GM13976 (cell line): ENCODE results near the gene MAN1B1.

Experiments used
- DNase-seq: peaks from one replicate; pipeline ENCODE4 v3.0.0; 2012; ENCODE audit warnings: low spot score
- in situ Hi-C: fragments of 300-500 bp; cut with MboI; formaldehyde crosslinking; loops from one replicate; pipeline ENCODE4 v1.12.0; 2022; ENCODE audit warnings: low sequenced_read_pairs, mixed read lengths, inconsistent platforms; ENCODE audit not compliant: unreplicated experiment
- TF ChIP-seq, protein P1 (sequence below): IDR thresholded peaks from 2 replicates; pipeline ENCODE4 v1.5.1; 2012; ENCODE audit warnings: borderline replicate concordance, mild to moderate bottlenecking; ENCODE audit not compliant: insufficient read depth; ENCODE audit errors: extremely low read depth, missing control alignments, control extremely low read depth

Gene MAN1B1

DNA sequence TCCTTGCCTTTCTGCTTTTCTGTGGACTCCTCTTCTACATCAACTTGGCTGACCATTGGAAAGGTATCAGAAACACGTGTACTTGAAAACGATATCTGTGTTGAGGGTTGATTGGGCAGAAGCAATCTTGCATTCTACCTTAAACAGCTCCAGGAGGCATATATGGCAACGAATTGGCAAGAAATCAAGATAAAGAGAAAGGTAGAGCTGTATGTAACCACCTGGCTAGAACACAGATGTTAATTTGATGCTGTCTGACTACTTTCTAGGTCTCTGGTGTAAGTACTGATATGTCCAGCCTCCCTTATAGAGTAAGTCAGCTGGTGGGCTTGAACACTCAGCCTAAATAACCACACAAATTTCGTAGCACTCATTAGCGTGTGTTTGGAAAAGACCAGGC, 1.3 kb downstream of the MAN1B1 start:
- TF ChIP-seq, protein P1, sequence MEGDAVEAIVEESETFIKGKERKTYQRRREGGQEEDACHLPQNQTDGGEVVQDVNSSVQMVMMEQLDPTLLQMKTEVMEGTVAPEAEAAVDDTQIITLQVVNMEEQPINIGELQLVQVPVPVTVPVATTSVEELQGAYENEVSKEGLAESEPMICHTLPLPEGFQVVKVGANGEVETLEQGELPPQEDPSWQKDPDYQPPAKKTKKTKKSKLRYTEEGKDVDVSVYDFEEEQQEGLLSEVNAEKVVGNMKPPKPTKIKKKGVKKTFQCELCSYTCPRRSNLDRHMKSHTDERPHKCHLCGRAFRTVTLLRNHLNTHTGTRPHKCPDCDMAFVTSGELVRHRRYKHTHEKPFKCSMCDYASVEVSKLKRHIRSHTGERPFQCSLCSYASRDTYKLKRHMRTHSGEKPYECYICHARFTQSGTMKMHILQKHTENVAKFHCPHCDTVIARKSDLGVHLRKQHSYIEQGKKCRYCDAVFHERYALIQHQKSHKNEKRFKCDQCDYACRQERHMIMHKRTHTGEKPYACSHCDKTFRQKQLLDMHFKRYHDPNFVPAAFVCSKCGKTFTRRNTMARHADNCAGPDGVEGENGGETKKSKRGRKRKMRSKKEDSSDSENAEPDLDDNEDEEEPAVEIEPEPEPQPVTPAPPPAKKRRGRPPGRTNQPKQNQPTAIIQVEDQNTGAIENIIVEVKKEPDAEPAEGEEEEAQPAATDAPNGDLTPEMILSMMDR = no peak

DNA sequence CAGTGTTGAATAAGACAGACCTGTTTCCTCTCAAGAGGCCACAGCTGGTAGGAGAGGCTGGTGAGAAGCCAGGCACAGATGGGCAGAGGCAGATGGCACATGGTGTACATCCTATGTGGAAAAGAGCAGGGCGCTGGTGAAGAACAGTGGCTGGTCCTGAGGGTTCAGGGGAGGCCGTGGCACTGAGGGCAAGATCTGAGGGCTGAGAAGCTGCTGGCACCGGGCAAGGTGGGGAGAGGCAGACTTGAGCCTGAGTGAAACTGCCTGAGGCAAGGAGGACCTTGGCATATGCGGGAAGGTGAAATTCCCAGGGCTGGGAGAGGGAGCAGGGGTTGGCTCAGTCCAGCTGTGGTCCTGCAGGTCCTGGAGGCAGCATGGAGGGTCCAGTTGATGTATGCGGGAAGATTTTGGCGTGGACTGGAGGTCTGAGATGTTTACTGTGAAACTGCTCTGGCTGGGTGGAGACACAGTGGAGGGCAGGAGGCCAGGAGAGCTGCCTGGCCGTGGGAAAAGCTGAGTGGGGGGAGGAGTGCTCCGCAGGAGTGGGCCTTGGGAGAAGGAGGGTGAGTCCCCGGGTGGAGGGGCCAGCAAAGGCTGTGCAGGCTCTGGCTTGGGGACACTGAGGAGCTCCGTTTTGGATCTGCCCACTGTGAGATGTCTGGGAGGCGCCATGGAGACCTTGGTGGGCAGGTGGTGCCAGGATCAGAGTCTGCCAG, 2.6 kb downstream of the MAN1B1 start:
- TF ChIP-seq, protein P1 = no peak
- in situ Hi-C loops = no loop called here
- DNase-seq = no peak

More for the DNA sequence above, 1.3 kb downstream of the MAN1B1 start:
- in situ Hi-C loops = no loop called here
- DNase-seq = no peak

DNA sequence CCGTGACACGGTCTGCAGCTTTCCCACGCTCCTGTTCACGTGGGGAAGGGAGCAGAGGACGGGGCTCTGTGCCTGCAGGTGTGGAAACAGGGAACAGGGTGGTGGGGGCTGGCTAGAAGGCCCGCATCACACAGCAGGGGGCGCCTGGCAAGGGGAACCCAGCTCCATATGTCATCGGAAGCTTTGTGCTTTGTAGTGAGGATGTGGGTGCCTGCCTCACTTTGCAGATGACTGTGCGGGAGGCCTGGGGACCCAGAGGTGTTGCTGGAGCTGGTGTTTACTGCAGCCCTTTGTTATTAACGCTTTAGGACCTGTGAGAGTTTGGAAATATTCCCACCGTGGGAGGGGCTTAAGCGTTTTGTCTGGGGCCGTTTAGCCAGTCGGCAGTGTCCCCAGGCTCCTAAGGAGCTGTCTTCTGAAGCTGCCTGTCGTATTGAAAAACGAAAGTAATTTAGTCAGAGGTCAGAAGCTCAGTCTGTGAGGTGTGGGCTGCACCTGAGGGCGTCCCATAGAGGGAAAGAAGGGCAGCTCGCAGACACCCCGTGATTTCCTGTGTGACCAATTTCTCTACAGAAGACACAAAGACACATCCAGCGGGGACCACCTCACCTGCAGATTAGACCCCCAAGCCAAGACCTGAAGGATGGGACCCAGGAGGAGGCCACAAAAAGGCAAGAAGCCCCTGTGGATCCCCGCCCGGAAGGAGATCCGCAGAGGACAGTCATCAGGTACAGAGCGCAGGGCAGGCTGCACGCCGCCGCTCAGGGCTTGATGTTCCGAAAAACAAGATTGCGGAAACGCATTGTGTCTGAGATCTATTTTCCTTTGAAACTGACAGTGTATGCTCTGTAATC, 9.1 kb downstream of the MAN1B1 start:
- DNase-seq = peak; percentile 88
- TF ChIP-seq, protein P1 = peak; percentile 60
- in situ Hi-C loops = no loop called here

DNA sequence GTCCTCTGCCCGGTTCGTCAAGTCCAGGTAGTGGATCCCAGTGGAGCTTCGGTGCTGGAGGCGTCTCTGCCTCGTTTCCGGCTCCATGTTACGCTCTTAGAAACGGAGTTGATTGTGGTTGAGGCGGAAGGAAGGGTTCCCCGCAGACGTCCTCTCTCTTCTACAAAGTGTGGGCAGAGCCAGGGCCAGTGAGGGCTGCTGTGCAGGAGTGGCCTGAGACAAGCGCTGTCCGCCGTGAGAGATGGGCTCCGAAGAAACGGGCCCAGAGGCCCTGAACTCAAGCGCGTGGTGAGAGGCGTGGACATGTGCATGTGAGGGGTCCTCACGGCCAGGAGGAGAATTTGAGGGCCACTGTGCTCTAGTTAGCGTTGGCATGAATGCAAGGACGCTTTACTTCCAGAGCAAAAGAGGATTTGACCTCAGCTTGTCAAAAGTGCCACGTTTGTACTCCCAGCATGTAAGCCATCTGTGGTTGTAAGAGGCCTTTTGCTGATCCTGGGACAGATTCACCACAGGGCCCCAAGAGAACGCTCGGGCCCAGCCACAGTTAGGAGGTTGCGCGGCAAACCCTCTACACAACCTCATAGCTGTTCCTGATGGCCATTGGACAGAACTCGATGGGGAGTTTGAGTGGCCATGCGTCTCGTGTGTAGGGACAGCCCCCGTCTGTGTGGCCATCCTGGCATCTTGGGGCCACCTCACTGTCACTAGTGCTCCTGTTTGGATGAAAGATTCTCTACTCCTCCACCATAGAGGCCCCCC, 10.2 kb downstream of the MAN1B1 start:
- in situ Hi-C loops = no loop called here
- TF ChIP-seq, protein P1 = no peak

DNA sequence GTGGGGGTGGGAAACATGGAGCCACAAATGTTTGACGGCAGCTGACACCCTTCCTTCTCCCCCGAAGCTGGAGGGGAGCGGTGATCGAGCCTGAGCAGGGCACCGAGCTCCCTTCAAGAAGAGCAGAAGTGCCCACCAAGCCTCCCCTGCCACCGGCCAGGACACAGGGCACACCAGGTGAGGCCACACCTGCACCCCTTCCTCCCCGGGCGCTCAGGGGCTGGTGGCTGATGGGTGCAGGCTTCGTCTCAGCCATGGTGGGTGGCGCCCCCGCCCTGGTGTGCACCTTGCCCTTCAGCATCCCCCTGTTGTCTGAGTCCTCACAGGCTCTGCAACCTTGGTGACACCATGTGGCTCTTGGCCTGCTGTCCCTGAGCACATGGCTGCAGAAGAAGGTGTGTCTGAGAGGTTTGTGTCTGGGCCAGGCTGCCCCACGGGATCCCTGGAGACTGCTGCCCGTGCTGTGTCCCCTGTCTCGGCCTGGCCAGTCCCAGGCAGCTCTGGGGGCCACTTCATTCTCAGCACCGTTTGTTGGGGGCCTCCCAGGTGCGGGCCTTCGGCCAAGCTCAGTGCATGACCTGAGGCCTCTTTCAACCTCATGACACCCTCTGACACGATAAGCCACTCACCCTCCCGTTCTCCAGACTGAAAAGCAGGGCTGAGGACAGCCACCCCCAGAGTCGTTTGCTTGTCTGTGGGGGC, 11.1 kb downstream of the MAN1B1 start:
- DNase-seq = no peak
- TF ChIP-seq, protein P1 = no peak
- in situ Hi-C loops = no loop called here

More for the DNA sequence above, 10.2 kb downstream of the MAN1B1 start:
- no peak for DNase-seq

DNA sequence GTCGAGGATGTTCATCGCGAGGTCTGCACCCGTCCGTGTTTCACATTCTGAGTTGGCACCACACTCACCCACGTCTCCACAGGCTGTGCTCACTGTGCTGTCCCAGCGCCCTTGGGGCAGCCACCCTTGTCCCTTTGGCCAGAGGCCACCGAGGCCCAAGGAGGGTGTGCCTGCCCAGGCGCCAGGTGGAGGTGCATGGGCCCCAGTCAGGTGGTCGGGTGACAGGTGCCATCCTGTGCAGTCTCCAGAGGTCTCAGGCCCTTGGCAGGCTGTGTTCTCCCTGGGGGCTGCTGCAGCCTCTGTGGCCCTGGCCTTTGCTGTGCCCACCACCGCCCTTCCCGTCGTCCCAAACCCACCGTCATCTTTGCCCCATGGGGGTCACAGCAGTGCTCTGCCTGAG, 12.4 kb downstream of the MAN1B1 start:
- in situ Hi-C loops = no loop called here
- TF ChIP-seq, protein P1 = no peak
- no peak for DNase-seq
